Lower leg skin (tissue), 4 donors: ENCODE data around the gene PIGV. TPM values are rescaled to one million over a fixed set of nuclear protein-coding genes. Genes with fewer than 3 reads are reported as not detected.
"Not testable (repeated sequence)": the region's sequence is repeated elsewhere in the genome, so short reads cannot be mapped to it uniquely, and the experiment has no call there.

Experiments
- DNase-seq, 2 donors: peaks; one replicate each; pipeline ENCODE4 v3.0.0-alpha.2; 2019; ENCODE audit warnings: low spot score in 2 of 2
- H3K4me3 ChIP-seq: fragments of 200-600 bp; sonication (generic); 2 replicates; pipeline ENCODE4 v1.5.1; 2017; ENCODE audit warnings: mild to moderate bottlenecking, low read depth; ENCODE audit not compliant: poor library complexity, severe bottlenecking
- POLR2A ChIP-seq, 2 donors: fragments of 450-650 bp; IDR thresholded peaks; one replicate each; pipeline ENCODE4 v1.6.1; 2016 to 2017; ENCODE audit warnings: antibody characterized with exemption in 2 of 2, mild to moderate bottlenecking in 1 of 2, moderate library complexity in 1 of 2
- WGBS, 2 donors: methylation state at CpG; one replicate each; pipeline ENCODE4 v1.1.5; 2018; 5-methylcytosine and 5-hydroxymethylcytosine counted together
- intact Hi-C: fragments of 100-400 bp; cut with DNase I; formaldehyde crosslinking; loops from one replicate; pipeline ENCODE4 v1.15.0; 2023; ENCODE audit warnings: low total_unique reads
- total RNA-seq, 4 donors: library from RNA; depleted of rRNA; stranded (reverse); fragments of >200 nt; gene quantifications; one replicate each; pipeline ENCODE4 v1.1.0, GENCODE V29; 2016
- TF ChIP-seq, protein P1 (sequence below), 3 donors: fragments of 450-650 bp; IDR thresholded peaks; one replicate each; pipeline ENCODE4 v1.5.1; 2016; ENCODE audit warnings: antibody characterized with exemption in 3 of 3, mild to moderate bottlenecking in 3 of 3, moderate library complexity in 2 of 3

The PIGV gene
- total RNA-seq, 4 donors from 2014 or later: 18.2 to 39.3 (median 27.1) TPM

DNA sequence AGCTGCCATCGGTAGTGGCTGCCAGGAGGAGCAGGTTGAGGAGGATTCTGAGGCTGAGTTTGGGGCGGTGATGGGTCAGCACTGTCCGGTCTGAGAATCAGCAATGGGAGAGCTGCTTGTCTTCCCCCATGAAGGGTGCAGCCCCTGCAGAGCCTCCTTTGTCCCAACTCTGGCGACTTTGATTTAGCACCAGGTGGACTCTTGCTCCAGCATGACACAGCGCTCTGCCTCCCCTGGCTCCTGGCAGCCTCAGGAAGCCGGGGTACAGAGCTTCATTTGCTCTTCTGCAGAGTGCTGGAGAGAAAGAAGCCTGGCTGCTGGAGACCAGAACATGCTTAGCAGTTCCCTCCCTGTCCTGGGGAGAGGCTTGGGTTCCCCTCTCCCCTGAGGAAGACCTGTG lies 52.0 kb downstream of the PIGV start:
- H3K4me3 ChIP-seq: no peak overlapping the region
- intact Hi-C loops: no loop called here
- DNase-seq: no peak
- WGBS, 2 donors: 87 to 89% methylated on average over 6 of the region's 6 CpGs
- TF ChIP-seq POLR2A (IDR thresholded peaks at IDR 0.05): no peak
- TF ChIP-seq, protein P1, sequence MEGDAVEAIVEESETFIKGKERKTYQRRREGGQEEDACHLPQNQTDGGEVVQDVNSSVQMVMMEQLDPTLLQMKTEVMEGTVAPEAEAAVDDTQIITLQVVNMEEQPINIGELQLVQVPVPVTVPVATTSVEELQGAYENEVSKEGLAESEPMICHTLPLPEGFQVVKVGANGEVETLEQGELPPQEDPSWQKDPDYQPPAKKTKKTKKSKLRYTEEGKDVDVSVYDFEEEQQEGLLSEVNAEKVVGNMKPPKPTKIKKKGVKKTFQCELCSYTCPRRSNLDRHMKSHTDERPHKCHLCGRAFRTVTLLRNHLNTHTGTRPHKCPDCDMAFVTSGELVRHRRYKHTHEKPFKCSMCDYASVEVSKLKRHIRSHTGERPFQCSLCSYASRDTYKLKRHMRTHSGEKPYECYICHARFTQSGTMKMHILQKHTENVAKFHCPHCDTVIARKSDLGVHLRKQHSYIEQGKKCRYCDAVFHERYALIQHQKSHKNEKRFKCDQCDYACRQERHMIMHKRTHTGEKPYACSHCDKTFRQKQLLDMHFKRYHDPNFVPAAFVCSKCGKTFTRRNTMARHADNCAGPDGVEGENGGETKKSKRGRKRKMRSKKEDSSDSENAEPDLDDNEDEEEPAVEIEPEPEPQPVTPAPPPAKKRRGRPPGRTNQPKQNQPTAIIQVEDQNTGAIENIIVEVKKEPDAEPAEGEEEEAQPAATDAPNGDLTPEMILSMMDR (IDR thresholded peaks at IDR 0.05): no peak

DNA sequence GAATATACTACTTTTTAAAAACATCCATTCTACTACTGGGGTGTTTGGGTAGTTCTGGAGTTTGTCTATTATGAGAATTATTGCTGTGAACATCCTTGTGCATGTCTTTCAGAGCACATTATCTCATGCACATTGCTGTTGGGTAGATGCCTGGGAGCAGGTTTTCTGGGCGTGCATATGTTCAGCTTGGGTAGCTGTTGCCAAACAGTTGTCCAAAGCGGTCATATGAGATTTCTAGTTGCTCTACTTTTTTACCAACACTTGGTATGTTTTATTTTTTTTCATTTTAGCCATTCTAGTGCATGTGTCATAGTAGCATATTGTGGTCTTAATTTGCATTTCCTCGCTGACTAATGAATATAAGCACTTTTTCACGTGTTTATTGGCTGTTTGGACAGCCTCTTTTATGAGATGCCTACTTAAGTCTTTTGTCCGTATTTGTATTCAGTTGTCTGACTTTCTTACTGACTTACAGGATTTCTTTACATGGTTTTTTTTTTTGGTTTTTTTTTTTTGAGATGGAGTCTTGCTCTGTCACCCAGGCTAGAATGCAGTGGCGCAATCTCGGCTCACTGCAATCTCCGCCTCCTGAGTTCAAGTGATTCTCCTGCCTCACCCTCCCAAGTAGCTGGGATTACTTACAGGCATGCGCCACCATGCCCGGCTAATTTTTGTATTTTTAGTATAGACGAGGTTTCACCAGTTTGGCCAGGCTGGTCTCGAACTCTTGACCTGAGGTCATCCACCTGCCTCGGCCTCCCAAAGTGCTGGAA lies 56.9 kb downstream of the PIGV start:
- no peak for DNase-seq
- H3K4me3 ChIP-seq: no peak overlapping the region
- 77 to 85% methylated on average over 13 of the region's 13 CpGs for WGBS, 2 donors
- intact Hi-C loops: no loop called here
- TF ChIP-seq POLR2A (IDR thresholded peaks at IDR 0.05): no peak
- TF ChIP-seq, protein P1 (IDR thresholded peaks at IDR 0.05): no peak

DNA sequence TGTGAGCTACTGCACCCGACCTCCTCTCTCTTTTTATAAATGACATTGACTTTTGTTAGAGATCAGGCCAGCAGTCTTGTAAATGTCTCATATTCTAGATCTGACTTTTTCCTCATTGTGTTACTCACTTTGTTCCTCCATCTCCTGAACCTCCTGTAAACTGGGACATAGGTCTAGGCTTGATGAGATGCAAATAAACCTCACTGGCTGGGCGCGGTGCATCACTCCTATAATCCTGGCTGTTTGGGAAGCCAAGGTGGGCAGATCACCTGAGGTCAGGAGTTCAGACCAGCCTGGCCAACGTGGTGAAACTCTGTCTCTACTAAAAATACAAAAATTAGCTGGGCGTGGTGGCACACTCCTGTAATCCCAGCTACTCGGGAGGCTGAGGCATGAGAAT lies 60.1 kb downstream of the PIGV start:
- DNase-seq, H3K4me3 ChIP-seq, intact Hi-C loops: not testable (repeated sequence)
- 70 to 85% methylated on average over 6 of the region's 6 CpGs for WGBS, 2 donors

Other genes starting within 250 kb of the PIGV start
- gene ARID1A, start 91.9 kb upstream of the PIGV start, total RNA-seq: 10 to 100 TPM; 53.3 to 77.2 (median 54.9) TPM
- 10 to 100 TPM; 14.1 to 28.4 (median 18.8) TPM for gene ZDHHC18, start 38.7 kb downstream of the PIGV start, total RNA-seq
- 1,000 to 10,000 TPM in 1 of 4 donors, 100 to 1,000 TPM in 3; 755 to 1,044 (median 948) TPM for gene SFN, start 75.2 kb downstream of the PIGV start, total RNA-seq
- gene GPN2, start 102.3 kb downstream of the PIGV start, total RNA-seq: 10 to 100 TPM; 12.3 to 24.5 (median 16.4) TPM
- 10 to 100 TPM in 3 of 4 donors, 1 to 10 TPM in 1; 9.7 to 23.5 (median 13.0) TPM for gene GPATCH3, start 112.5 kb downstream of the PIGV start, total RNA-seq
- not detected for gene NR0B2, start 126.0 kb downstream of the PIGV start, total RNA-seq
- 10 to 100 TPM; 37.0 to 50.4 (median 39.7) TPM for gene NUDC, start 133.8 kb downstream of the PIGV start, total RNA-seq
- 10 to 100 TPM; 34.0 to 45.8 (median 36.2) TPM for gene KDF1, start 172.5 kb downstream of the PIGV start, total RNA-seq
- gene TRNP1, start 205.7 kb downstream of the PIGV start, total RNA-seq: 10 to 100 TPM; 14.9 to 29.4 (median 20.2) TPM
- gene TENT5B, start 224.9 kb downstream of the PIGV start, total RNA-seq: 100 to 1,000 TPM; 139 to 243 (median 239) TPM